ENCODE results near the gene ACTL9. TPM values are rescaled to one million over a fixed set of nuclear protein-coding genes. Genes with fewer than 3 reads are reported as not detected.

ACTL9 gene
- total RNA-seq, 2 experiments from 2014 or later = not detected

GRCh38 chr19:8654591-8655339 lies 43.8 kb downstream of the ACTL9 start:
- Mint-ChIP-seq H3K36me3 (ENCODE audit: low read depth) (no peaks in the 10 kb centered on the region), H3K27ac (no peak overlapping the region), H3K4me3 (peak overlapping the region; percentile 58), H3K9me3 (no peaks in the 10 kb centered on the region), H3K27me3 (no peaks in the 10 kb centered on the region), H3K4me1 (ENCODE audit: low read depth) (peaks cover 13% of the 10 kb centered on the region)
- DNase-seq (peak; percentile 44 to 85 (median 64)), ATAC-seq (ENCODE audit: poor library complexity) (peak; percentile 87)
- Histone ChIP-seq H3K27ac (ENCODE audit: low read depth in 1 of 2, low read length in 2 of 2) (no peak overlapping the region), H3K36me3 (ENCODE audit: insufficient read depth, low read length) (no peaks in the 10 kb centered on the region), H3K4me1 (ENCODE audit: insufficient read depth, low read length) (peaks cover 25% of the 10 kb centered on the region), H3K27me3 (ENCODE audit: control insufficient read depth in 1 of 2, insufficient read depth in 2 of 2, low read length in 2 of 2) (no peaks in the 10 kb centered on the region), H3K9me3 (ENCODE audit: control insufficient read depth in 1 of 2, insufficient read depth in 1 of 2, low read length in 2 of 2) (no peaks in the 10 kb centered on the region), H3K4me3 (ENCODE audit: low read length) (peak overlapping the region; percentile 19)
- ChIA-PET CTCF (interaction anchor here (0.7 to 3.9 kb wide), 4 partner anchors 13 to 40 kb away, joined by 3 to 25 read pairs (median 4); no protein-coding TSS in a partner anchor), POLR2A (interaction anchor here (1.2 to 2.1 kb wide), 2 partner anchors 9 to 39 kb away, joined by 4 to 10 read pairs; no protein-coding TSS in a partner anchor)
- TF ChIP-seq, protein P1, sequence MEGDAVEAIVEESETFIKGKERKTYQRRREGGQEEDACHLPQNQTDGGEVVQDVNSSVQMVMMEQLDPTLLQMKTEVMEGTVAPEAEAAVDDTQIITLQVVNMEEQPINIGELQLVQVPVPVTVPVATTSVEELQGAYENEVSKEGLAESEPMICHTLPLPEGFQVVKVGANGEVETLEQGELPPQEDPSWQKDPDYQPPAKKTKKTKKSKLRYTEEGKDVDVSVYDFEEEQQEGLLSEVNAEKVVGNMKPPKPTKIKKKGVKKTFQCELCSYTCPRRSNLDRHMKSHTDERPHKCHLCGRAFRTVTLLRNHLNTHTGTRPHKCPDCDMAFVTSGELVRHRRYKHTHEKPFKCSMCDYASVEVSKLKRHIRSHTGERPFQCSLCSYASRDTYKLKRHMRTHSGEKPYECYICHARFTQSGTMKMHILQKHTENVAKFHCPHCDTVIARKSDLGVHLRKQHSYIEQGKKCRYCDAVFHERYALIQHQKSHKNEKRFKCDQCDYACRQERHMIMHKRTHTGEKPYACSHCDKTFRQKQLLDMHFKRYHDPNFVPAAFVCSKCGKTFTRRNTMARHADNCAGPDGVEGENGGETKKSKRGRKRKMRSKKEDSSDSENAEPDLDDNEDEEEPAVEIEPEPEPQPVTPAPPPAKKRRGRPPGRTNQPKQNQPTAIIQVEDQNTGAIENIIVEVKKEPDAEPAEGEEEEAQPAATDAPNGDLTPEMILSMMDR (IDR thresholded peaks at IDR 0.05) = peak; percentile 99
- intact Hi-C loops (cut with DNase I, micrococcal nuclease) = loop anchor here (1.0 to 10.0 kb wide), 3 partner anchors 40 to 426 kb away; no protein-coding TSS in a partner anchor

DNA sequence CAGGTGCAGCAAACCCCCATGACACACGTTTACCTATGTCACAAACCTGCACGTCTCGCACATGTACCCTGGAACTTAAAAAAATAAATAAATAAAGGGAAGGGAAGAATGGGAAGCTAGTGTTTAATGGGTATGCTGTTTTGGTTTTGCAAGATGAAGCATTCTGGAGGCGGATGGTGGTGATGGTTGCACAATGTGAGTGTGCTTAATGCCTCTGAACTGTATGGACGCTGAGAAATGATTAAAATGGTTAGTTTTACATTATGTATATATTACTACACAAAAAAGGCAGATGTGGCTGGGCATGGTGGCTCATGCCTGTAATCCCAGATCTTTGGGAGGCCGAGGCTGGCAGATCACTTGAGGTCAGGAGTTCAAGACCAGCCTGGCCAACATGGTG lies 50.4 kb downstream of the ACTL9 start:
- Histone ChIP-seq H3K4me1 (ENCODE audit: insufficient read depth, low read length) (peaks cover 8% of the 10 kb centered on the region), H3K27ac (ENCODE audit: low read depth in 1 of 2, low read length in 2 of 2) (no peak overlapping the region), H3K36me3 (ENCODE audit: insufficient read depth, low read length) (no peaks in the 10 kb centered on the region), H3K27me3 (ENCODE audit: control insufficient read depth in 1 of 2, insufficient read depth in 2 of 2, low read length in 2 of 2) (peaks cover 0 to 4% of the 10 kb centered on the region in 2 experiments), H3K9me3 (ENCODE audit: control insufficient read depth in 1 of 2, insufficient read depth in 1 of 2, low read length in 2 of 2) (no peaks in the 10 kb centered on the region), H3K4me3 (ENCODE audit: low read length) (no peak overlapping the region)
- H3K27ac Mint-ChIP-seq = no peak overlapping the region
- POLR2A ChIA-PET = no interaction called here
- H3K4me1 Mint-ChIP-seq (ENCODE audit: low read depth) = no peaks in the 10 kb centered on the region
- no peaks in the 10 kb centered on the region for H3K9me3 Mint-ChIP-seq
- intact Hi-C loops (cut with DNase I, micrococcal nuclease) = no loop called here
- DNase-seq (no peak), ATAC-seq (ENCODE audit: poor library complexity) (no peak)
- CTCF ChIA-PET = no interaction called here
- no peak overlapping the region for H3K4me3 Mint-ChIP-seq
- peaks cover 6% of the 10 kb centered on the region for H3K27me3 Mint-ChIP-seq
- TF ChIP-seq, protein P1 (IDR thresholded peaks at IDR 0.05) = no peak
- H3K36me3 Mint-ChIP-seq (ENCODE audit: low read depth) = no peaks in the 10 kb centered on the region

Other genes starting within 250 kb of the ACTL9 start
- 1 to 10 TPM; 4.3 to 6.3 TPM for gene PRAM1, start 196.2 kb downstream of the ACTL9 start, total RNA-seq
- gene ZNF414, start 184.6 kb downstream of the ACTL9 start, total RNA-seq = 10 to 100 TPM; 36.3 to 38.0 TPM
- 10 to 100 TPM; 66.7 to 67.4 TPM for gene MYO1F, start 121.4 kb downstream of the ACTL9 start, total RNA-seq
- 10 to 100 TPM; 67.5 to 72.9 TPM for gene ADAMTS10, start 88.1 kb downstream of the ACTL9 start, total RNA-seq
- gene NFILZ, start 68.2 kb downstream of the ACTL9 start, total RNA-seq = not detected
- gene OR2Z1, start 22.8 kb upstream of the ACTL9 start, total RNA-seq = not detected
- 10 to 100 TPM; 22.2 to 23.3 TPM for gene ZNF558, start 133.5 kb upstream of the ACTL9 start, total RNA-seq
- gene MBD3L1, start 133.6 kb upstream of the ACTL9 start, total RNA-seq = not detected